ENCODE data around the gene HSD17B8. TPM values are rescaled to one million over a fixed set of nuclear protein-coding genes. Genes with fewer than 3 reads are reported as not detected.

HSD17B8 gene
- polyA plus RNA-seq, 1 donor (not counting 4 experiments of a cell fraction or from before 2014, with no cell fraction given) = 18.6 TPM

DNA sequence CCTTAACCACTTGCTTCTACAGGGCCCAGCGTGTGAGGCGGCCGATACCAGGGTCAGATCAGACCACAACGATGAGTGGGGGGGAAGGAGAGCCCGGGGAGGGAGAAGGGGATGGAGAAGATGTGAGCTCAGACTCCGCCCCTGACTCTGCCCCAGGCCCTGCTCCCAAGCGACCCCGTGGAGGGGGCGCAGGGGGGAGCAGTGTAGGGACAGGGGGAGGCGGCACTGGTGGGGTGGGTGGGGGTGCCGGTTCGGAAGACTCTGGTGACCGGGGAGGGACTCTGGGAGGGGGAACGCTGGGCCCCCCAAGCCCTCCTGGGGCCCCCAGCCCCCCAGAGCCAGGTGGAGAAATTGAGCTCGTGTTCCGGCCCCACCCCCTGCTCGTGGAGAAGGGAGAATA, 6.7 kb downstream of the HSD17B8 start:
- Histone ChIP-seq H2AFZ (ENCODE audit: control insufficient read depth, low read length) (no peak overlapping the region), H3K79me2 (ENCODE audit: control insufficient read depth, insufficient read depth, low read length) (no peaks in the 10 kb centered on the region), H3K4me1 (ENCODE audit: control insufficient read depth, extremely low read depth, insufficient read depth, low read length) (peaks cover 29% of the 10 kb centered on the region), H3K9ac (ENCODE audit: control insufficient read depth, extremely low read depth, insufficient read depth, low read length) (no peak overlapping the region), H3K4me2 (ENCODE audit: control insufficient read depth, extremely low read depth, insufficient read depth, low read depth, low read length) (no peak overlapping the region), H4K20me1 (ENCODE audit: control insufficient read depth, extremely low read depth, insufficient read depth, low read length) (no peaks in the 10 kb centered on the region), H3K9me3 (ENCODE audit: control insufficient read depth, low read depth, low read length) (no peaks in the 10 kb centered on the region), H3K36me3 (ENCODE audit: control insufficient read depth in 2 of 2, extremely low read depth in 1 of 2, insufficient read depth in 2 of 2, low read length in 2 of 2) (peaks cover 3 to 13% of the 10 kb centered on the region in 2 experiments), H3K9me1 (ENCODE audit: control insufficient read depth, extremely low read depth, insufficient read depth, low read length) (no peaks in the 10 kb centered on the region), H3K4me3 (ENCODE audit: control insufficient read depth in 2 of 3, extremely low read depth in 1 of 3, insufficient read depth in 2 of 3, low read depth in 1 of 3, low read length in 3 of 3) (no peak overlapping the region), H3K27ac (ENCODE audit: control insufficient read depth, insufficient read depth, low read length) (no peak overlapping the region), H3K27me3 (ENCODE audit: control insufficient read depth, extremely low read depth, insufficient read depth, low read length) (no peaks in the 10 kb centered on the region)
- dilution Hi-C loops (cut with MboI; ENCODE audit: extremely low pct_ligation_motif_present, low sequenced_read_pairs) = no loop called here
- no peak for DNase-seq (ENCODE audit: low read depth, low spot score)
- TF ChIP-seq, protein P1, sequence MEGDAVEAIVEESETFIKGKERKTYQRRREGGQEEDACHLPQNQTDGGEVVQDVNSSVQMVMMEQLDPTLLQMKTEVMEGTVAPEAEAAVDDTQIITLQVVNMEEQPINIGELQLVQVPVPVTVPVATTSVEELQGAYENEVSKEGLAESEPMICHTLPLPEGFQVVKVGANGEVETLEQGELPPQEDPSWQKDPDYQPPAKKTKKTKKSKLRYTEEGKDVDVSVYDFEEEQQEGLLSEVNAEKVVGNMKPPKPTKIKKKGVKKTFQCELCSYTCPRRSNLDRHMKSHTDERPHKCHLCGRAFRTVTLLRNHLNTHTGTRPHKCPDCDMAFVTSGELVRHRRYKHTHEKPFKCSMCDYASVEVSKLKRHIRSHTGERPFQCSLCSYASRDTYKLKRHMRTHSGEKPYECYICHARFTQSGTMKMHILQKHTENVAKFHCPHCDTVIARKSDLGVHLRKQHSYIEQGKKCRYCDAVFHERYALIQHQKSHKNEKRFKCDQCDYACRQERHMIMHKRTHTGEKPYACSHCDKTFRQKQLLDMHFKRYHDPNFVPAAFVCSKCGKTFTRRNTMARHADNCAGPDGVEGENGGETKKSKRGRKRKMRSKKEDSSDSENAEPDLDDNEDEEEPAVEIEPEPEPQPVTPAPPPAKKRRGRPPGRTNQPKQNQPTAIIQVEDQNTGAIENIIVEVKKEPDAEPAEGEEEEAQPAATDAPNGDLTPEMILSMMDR (optimal IDR thresholded peaks at IDR 0.05 in 1 of 3, IDR thresholded peaks at IDR 0.05 in 1 of 3, conservative IDR thresholded peaks at IDR 0.05 in 1 of 3; ENCODE audit: extremely low read depth in 1 of 3, insufficient read depth in 2 of 3, low read length in 3 of 3) = no peak
- no peak for TF ChIP-seq EZH2 (IDR thresholded peaks at IDR 0.05; ENCODE audit: low read length)
- FAIRE-seq = no peak

DNA sequence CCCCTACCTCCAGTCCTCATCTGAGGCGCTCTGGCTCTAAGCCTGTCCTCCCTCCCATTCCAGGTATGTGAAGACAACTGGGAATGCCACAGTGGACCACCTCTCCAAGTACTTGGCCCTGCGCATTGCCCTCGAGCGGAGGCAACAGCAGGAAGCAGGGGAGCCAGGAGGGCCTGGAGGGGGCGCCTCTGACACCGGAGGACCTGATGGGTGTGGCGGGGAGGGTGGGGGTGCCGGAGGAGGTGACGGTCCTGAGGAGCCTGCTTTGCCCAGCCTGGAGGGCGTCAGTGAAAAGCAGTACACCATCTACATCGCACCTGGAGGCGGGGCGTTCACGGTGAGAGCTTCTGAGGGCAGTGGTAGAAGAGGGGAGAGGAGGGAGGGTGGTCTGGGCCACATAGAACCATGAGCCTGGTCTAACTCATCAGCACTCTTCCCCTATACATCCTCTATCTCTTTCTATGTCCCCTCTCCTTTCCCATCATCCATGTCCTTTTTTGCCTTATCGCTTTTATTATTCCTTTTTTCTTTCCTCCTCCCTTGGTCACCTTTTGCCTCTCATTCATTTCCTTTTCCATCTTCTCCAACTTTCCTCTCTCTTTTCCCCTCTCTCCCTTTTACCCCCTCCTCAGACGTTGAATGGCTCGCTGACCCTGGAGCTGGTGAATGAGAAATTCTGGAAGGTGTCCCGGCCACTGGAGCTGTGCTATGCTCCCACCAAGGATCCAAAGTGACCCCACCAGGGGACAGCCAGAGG, 7.4 kb downstream of the HSD17B8 start:
- DNase-seq (ENCODE audit: low read depth, low spot score) (no peak), FAIRE-seq (no peak)
- H3K27ac ChIP-seq (ENCODE audit: control insufficient read depth, insufficient read depth, low read length) = no peak overlapping the region
- no peak overlapping the region for H3K4me3 ChIP-seq (ENCODE audit: control insufficient read depth in 2 of 3, extremely low read depth in 1 of 3, insufficient read depth in 2 of 3, low read depth in 1 of 3, low read length in 3 of 3)
- peaks cover 22% of the 10 kb centered on the region for H3K4me1 ChIP-seq (ENCODE audit: control insufficient read depth, extremely low read depth, insufficient read depth, low read length)
- no peaks in the 10 kb centered on the region for H3K79me2 ChIP-seq (ENCODE audit: control insufficient read depth, insufficient read depth, low read length)
- H4K20me1 ChIP-seq (ENCODE audit: control insufficient read depth, extremely low read depth, insufficient read depth, low read length) = no peaks in the 10 kb centered on the region
- H3K36me3 ChIP-seq (ENCODE audit: control insufficient read depth in 2 of 2, extremely low read depth in 1 of 2, insufficient read depth in 2 of 2, low read length in 2 of 2) = peaks cover 3 to 13% of the 10 kb centered on the region in 2 experiments
- H3K9me1 ChIP-seq (ENCODE audit: control insufficient read depth, extremely low read depth, insufficient read depth, low read length) = no peaks in the 10 kb centered on the region
- H3K4me2 ChIP-seq (ENCODE audit: control insufficient read depth, extremely low read depth, insufficient read depth, low read depth, low read length) = no peak overlapping the region
- no peaks in the 10 kb centered on the region for H3K27me3 ChIP-seq (ENCODE audit: control insufficient read depth, extremely low read depth, insufficient read depth, low read length)
- no peak overlapping the region for H3K9ac ChIP-seq (ENCODE audit: control insufficient read depth, extremely low read depth, insufficient read depth, low read length)
- dilution Hi-C loops (cut with MboI; ENCODE audit: extremely low pct_ligation_motif_present, low sequenced_read_pairs) = no loop called here
- H2AFZ ChIP-seq (ENCODE audit: control insufficient read depth, low read length) = no peak overlapping the region
- H3K9me3 ChIP-seq (ENCODE audit: control insufficient read depth, low read depth, low read length) = no peaks in the 10 kb centered on the region
- TF ChIP-seq, protein P1 (optimal IDR thresholded peaks at IDR 0.05 in 1 of 3, IDR thresholded peaks at IDR 0.05 in 1 of 3, conservative IDR thresholded peaks at IDR 0.05 in 1 of 3; ENCODE audit: extremely low read depth in 1 of 3, insufficient read depth in 2 of 3, low read length in 3 of 3) = no peak
- TF ChIP-seq EZH2 (IDR thresholded peaks at IDR 0.05; ENCODE audit: low read length) = no peak

Data from keratinocyte (primary cell).